Measurements from ENCODE around the gene KCNK2. TPM values are rescaled to one million over a fixed set of nuclear protein-coding genes. Genes with fewer than 3 reads are reported as not detected.

KCNK2 gene, protein sequence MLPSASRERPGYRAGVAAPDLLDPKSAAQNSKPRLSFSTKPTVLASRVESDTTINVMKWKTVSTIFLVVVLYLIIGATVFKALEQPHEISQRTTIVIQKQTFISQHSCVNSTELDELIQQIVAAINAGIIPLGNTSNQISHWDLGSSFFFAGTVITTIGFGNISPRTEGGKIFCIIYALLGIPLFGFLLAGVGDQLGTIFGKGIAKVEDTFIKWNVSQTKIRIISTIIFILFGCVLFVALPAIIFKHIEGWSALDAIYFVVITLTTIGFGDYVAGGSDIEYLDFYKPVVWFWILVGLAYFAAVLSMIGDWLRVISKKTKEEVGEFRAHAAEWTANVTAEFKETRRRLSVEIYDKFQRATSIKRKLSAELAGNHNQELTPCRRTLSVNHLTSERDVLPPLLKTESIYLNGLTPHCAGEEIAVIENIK
- total RNA-seq, result not detected in 2 replicates

DNA sequence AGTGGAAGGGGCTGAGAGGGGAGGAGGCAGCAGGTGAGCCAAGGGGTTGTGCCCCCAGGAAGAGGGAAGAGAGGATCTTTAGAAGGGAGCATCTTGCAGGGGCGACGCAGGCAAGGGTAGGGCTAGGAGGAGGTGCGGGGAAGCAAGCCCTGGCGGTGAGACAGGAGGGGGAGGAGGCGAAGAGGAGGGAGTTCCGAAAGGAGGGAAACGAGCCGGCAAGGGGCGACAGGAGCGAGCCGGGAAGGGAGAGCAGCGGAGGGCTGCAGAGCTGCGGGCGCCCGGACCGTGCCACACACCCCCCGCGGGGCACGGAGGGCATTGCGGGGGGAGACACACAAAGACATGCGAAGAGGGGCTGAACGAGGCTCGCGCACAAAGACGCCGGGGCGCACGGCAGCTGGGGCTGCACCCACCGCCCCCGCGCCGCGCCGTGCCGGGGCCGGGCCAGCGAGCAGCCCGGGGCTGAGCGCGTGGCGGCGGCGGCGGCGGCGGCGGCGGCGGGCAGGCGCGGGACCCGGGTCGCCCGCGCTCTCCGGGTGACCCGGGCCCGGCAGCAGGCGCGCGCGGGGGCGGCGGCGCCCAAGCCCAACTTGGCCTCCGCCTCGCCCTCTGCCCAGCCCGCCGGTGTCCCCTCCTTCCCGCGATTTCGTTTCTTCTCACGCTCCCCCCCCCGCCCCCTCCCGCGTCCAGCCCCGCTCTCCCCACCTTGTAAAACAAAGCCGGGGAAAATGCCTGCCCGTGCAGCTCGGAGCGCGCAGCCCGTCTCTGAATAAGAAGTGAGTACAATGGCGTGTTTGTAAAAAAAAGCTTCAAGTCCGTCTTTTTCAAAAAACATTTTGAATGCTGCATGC lies at the start of gene KCNK2:
Gene KCNK2, plus strand, starts transcription at position 206 of the 851 bp plus-strand sequence. CDS start 649 bp downstream, outside the sequence.

